GM19043 (cell line): ENCODE measurements around the gene FTCD.
"Not testable (repeated sequence)": the region's sequence is repeated elsewhere in the genome, so short reads cannot be mapped to it uniquely, and the experiment has no call there.

Experiments used
- ATAC-seq: cut with Tn5 transposase; IDR thresholded peaks from one replicate; pipeline ENCODE4 v1.9.1; 2021; ENCODE audit warnings: low read depth; ENCODE audit not compliant: unreplicated experiment

Gene FTCD

DNA sequence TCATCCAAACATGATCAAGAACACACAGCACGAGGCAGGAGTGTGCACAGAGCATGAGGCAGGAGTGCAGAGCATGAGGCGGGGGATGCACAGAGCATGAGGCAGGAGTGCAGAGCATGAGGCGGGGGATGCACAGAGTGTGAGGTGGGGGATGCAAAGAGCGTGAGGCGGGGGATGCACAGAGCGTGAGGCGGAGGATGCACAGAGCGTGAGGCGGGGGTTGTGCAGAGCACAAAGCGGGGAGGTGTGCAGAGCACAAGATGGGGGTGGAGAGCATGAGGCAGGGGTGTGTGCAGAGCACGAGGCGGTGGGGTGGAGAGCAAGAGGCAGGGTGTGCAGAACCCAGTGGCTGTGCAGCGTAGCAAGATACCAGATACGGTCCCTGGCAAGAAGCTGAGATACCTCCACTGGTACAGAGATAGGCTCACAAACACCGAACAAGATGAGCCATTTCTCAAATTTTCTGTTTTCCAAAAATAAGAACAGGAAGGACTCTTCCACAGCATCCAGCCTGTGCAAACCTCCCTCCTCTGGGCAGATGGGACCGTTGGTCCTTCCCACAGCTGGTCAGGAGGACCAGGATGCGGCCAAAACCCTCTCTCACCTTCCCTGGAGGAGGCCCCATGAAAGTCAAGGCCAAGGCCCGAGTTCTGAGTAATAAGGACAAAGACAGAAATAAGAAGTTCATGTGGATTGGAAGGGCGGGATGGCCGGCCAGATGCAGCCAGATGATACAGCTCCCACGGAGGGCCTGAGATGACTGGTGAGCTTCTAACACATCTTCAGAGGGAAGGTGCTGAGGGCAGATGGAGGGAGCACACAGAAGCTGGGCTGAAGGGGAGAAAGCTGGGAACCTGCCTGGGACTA lies 16.9 kb upstream of the FTCD start:
- ATAC-seq, result no peak

DNA sequence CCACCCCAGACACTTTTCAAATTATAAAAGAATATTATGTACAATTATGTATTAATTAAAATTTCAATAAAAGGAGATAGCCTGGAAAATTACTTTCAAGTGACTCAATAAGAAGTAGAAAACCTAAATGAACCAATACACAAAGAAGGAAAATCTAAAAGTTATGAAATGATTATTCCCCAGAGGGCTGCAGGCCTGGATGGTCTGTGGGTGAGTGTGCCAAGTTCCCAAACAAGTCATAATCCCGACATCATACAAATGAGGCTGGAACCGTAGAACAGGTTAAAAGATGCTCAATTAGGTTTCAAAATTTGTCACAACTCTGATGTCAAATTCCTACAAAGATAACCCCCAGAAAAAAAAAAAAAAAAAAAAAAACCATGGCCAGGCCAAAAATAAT lies 16.2 kb upstream of the FTCD start:
- no peak for ATAC-seq

DNA sequence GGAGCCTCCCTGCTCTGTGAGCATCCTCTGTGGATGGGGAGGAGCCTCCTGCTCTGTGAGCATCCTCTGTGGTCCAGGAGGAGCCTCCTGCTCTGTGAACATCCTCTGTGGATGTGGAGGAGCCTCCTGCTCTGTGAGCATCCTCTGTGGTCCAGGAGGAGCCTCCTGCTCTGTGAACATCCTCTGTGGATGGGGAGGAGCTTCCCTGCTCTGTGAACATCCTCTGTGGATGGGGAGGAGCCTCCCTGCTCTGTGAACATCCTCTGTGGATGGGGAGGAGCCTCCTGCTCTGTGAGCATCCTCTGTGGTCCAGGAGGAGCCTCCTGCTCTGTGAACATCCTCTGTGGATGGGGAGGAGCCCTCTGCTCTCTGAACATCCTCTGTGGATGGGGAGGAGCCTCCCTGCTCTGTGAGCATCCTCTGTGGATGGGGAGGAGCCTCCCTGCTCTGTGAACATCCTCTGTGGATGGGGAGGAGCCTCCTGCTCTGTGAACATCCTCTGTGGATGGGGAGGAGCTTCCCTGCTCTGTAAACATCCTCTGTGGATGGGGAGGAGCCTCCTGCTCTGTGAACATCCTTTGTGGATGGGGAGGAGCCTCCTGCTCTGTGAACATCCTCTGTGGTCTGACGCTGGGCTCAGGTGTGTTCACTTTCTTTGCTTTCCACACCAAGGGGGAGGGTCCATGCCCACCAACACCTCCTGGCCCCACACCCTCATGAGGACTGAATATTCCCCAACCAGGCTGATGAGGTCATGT lies 15.2 kb upstream of the FTCD start:
- ATAC-seq, result not testable (repeated sequence)

DNA sequence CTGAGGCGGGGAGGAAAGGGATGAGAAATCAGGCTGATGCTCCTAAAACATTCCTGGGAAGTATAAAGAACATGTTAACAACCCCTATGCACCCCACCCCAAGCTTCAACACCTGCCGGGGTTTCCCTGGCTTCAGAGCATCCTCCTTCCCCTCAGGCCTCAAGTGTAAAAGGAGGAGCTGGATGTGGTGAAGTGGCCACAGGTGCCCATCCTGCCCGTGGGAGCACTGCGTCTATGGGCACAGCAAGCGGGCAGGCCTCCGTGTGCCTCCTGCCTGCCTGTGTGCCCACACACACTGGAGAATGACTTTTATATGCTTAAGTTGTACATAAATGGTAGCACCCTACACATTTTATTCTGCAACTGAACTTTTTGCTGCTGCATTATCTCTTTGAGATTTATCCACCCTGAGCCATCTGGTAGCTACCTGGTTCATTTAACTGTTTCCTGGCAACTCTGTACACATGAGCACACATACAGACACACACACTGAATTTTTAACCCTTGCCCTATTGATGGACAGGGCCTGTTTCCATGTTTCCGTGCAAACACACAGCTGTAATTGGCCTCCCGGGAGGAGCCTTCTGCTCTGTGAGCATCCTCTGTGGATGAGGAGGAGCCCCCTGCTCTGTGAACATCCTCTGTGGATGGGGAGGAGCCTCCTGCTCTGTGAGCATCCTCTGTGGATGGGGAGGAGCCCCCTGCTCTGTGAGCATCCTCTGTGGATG lies 13.4 kb upstream of the FTCD start:
- no peak for ATAC-seq

DNA sequence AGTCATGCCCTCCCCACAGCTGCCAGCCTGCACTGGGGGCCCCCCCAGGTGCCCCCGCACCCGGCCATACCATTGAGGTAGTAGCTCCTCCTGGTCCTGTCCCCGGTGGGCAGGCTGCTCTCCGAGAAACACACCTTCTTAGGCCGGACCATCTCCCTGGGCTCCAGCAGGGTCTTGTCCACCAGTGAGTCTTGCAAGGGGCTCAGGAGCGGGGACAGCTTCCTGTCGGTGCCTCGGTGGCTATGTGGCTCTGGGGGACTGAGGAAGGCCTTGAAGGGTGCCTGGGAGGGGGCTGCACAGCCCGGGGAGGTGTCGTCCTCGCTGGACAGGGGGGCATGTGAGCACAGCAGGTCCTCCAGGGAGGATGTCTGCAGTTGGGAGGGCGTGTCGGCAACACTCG lies 12.9 kb upstream of the FTCD start:
- no peak for ATAC-seq

DNA sequence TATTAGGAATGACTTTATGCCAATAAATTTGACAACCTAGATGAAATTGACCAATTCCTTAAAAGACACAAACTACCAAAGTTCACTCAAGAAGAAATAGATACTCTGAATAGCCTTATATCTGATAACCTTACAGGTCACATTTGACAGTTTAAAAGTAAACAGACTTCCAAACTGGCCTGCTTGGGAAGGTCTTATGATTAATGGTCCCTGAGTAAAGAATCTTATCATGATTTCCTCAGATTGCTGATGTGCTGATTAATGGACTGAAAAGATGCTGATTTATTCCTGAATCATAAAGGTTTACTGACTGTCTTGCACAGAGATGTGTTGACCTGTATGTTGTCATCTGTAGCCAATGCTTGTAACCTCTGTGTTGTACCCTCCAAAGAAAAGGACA lies 9.7 kb upstream of the FTCD start:
- ATAC-seq, result no peak

DNA sequence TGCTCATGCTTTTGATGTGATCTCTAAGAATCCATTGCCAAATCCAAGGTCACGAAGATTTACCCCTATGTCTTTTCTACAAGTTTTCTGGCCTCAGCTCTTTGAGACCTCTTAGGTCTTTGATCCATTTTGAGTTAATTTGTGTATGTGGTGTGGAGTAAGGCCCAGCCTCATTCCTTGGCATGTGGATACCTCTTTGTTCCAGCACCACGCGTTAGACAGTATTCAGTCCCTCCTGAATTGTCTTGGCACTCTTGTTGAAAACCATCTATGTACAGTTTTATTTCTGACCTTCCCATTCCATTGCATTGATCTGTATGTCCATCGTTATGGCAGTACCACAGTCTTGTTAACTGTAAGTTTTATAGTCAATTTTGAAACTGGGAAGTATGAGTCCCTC lies 8.0 kb upstream of the FTCD start:
- no peak for ATAC-seq

DNA sequence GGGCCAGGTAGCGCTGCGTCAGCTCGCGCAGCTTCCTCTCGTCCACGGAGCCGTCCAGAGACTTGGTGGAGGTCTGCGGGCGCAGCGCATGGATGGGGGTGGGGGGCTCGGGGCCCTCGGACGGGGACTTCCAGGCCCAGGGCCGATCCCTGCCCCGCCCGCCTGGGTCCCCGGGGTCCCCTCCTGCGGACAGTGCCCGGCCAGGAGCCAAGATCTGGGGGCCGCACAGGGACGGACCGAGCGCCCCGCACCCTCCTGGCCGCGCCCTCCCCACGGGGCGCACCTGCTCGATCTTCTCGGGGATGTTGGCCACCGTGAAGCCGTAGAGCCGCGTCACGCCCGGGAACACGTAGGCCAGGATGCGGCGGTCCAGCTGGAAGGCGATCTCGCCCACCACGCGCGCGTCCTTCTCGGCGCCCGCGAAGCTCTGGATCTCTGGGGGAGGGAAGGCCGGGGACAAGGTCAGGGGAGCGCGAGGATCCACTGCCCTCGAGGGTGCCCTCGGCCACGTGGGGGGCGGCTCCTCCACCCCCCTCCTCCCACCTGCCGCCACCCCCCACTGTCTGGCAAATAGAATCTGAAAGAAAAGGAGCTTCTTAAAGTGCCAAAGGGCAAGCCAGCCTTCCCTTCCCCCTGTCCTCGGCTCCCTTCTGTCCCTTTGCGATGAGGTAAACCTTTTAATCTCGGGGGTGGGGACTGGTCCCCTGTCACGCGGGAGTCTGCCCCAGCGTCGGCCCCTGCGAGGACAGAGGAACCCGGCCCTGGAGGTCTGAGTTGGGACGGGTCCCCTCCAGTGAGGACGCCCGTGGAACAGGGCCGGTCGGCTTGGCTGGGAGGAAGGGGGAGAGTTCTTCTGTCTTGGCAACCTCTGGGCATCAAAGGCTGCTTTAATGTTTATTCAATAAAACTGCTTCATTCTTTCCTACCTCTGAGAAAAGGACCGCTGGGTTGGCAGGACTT lies 6.5 kb upstream of the FTCD start:
- no peak for ATAC-seq

DNA sequence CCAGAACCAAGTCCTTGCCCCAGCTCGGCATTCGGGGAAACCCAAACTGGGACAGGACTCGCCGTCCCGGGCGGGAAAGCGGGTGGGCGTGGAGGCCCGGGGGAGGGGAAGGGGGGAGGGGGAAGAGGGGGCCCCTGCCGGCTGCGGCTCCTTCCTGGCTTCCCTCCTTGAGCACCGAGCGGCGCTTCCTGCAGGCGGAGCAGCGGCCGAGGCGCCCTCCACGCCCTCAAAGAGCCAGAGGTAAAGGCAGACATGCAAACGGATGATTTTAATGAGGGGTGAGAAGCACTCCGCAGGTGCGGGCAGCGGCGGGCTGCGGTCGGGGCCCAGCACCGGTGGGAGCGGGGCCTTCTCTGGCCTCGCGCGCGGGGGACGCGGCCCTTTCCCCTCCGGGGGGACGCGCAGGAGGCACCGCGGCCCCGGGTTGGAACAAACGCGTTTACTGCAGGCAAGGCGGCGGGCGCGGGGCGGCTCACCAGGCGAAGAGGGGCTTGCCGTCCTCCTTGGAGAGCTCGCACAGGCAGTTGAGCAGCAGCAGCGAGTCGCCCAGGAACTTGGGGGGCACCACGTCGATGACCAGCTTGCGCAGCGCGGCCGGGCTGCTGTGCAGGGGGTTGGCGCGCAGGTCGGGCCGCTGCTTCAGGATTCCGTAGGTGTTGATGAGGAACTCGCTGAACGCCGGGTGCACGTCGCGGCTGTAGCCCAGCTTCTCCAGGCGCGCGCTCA lies 5.7 kb upstream of the FTCD start:
- no peak for ATAC-seq

DNA sequence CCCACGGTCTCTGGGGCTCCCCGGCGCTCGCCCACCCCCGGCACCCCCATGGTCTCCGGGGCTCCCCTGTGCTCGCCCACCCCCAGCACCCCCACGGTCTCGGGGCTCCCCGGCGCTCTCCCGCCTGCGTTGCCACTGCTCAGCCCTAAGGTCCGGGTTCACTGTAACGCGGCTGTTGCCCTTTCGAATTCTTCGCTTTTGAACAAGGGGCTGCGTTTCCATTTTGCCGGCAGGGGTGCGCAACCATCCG lies 5.2 kb upstream of the FTCD start:
- no peak for ATAC-seq

DNA sequence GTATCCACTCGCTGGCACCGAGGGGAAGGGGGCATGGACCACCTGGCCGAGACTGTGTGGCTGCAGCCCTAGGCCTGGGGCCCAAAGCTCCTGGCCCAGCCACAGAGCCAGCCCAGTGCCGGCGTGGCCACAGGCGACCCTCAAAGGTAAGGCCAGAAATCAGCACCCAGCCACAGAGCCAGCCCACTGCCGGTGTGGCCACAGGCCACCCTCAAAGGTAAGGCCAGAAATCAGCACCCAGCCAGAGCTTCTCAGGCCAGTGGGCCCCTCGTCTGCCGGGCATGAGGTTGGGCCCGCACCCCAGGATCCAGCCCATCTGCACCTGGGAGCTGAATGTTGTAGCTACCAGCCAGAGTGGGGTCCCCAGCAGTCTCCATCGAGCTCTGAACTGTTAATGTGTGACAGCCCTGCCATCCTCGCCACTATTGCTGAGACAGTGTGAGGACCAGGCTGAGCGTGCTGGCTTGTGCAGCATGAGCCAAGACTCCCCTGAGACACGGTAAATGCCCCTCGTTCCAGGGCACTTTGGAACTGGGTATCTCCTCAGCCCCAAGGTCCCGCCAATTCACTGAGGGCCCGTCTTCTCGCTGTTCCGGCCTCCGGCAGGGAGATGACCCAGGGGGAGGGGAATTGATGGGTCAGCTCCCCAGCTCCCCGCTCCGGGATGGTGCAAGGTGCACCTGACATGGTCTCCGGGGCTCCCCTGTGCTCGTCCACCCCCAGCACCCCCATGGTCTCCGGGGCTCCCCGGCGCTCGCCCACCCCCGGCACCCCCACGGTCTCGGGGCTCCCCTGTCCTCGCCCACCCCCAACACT lies 4.7 kb upstream of the FTCD start:
- no peak for ATAC-seq

DNA sequence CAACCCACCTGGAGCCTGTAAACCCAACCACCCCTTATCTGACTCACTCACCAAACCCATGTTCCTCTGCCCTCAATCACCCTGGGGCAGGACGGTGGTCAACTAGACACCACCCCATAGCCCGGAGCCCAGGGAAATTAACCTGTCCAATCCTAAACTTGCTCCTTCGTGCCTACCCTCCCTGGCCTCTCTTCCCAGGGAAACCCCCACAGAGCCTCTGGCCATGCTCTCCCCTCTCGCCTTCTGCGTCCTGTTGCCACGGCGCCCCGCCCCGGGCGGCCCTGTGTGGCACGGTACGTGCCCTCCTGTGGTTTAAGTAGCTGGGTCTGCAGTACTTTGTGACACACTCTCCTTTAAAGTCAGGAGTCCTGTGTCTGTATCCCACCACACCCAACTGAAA lies 4.0 kb upstream of the FTCD start:
- ATAC-seq, result no peak

DNA sequence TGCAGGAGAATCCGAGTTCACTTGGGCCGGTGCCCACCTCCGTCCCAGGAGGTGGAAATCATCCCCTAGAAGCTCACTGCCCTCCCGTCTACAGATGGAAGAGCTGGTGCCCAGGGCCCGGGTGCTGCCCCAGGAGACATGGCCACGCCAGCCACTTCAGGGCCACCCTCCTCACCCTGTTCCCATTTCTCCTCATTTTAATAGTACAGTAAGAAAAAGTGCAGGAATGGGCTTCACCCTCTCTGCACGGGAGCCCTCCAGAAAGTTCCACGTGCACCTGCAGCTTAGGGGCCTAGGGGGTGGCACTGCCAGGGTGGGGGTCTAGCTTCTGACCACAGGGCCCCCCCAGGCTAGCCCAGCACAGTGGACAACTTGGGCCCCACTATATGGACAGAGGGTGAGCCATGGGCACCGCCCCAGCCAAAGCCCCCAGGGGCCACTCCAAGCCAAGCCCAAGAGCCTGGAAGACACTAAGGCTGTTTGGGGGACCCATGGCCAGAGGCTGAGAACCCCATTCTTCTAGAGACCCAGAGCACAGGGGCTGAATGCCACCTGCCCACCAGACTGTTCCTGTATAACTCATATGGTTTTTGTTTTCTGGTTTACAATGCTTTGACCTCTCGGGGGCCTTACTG lies 3.4 kb upstream of the FTCD start:
- no peak for ATAC-seq

DNA sequence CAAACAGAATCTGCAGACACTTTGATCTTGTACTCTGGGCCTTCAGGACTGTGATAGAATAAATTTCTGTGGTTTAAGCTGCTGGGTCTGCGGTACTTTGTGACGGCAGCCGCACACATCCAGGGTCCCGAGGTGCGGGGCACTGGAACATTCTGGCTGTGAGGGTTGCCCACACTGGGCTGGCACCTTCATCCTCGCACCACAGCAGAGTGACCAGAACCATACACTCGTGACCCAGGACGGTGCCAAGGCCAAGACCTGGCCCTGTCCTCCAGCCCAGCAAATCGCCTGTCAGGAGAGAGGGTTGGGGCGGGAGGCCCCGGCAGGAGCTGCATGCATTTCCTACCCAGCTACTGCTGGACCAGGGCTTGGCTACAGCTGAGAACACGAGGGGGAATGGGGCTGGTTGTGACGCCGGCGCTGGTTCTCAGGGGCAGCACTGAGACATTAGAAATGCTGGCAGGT lies 2.6 kb upstream of the FTCD start:
- ATAC-seq, result no peak

DNA sequence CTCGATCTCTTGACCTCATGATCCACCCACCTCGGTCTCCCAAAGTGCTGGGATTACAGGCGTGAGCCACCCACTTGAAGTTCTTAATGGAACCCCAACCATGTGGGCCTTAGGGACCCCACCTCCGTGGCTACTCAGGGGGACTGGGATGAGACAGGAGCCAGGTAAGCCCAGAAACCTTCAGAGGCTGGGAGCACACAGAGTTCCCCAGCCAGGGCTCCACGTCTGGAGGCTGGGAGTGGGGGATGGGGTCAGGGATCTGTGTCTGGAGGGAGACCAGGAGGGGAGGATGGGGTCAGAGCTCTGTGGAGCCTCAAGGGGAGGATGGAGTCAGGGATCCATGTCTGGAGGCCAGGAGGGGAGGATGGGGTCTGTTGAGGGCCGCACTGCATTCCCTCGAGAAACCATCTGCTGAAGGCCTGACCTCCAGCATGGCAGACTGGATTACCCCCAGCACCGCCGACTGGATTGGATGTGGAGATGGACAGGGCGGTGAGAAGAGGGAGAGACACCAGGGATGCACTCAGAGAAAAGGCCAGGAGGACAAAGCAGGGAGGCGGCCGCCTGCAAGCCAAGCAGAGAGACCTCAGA lies 2.1 kb upstream of the FTCD start:
- ATAC-seq, result no peak

DNA sequence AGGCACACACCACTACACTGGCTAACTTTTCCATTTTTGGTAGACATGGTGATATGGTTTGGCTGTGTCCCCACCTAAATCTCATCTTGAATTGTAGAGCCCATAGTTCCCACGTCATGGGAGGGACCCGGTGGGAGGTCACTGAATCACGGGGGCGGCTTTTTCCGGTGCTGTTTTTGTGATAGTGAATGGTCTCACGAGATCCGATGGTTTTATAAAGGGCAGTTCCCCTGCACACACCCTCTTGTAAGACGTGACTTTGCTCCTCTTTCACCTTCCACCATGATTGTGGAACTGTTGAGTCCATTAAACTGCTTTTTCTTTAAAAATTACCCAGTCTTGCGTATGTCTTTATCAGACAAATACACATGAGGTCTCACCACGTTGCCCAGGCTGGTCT lies 1.3 kb upstream of the FTCD start:
- ATAC-seq, result no peak

DNA sequence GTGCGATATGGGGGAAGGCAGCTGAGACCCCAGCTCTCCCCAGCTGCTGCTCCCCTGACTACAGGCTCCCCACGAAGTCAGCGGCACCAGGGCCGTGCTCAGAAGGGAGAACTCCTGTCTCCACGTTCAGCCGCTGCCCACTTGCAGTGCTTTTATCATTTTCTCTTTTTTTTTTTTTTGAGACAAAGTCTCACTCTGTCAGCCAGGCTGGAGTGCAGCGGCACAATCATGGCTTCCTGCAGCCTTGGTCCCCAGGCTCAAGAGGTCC lies 933 bp upstream of the FTCD start:
- ATAC-seq, result no peak

DNA sequence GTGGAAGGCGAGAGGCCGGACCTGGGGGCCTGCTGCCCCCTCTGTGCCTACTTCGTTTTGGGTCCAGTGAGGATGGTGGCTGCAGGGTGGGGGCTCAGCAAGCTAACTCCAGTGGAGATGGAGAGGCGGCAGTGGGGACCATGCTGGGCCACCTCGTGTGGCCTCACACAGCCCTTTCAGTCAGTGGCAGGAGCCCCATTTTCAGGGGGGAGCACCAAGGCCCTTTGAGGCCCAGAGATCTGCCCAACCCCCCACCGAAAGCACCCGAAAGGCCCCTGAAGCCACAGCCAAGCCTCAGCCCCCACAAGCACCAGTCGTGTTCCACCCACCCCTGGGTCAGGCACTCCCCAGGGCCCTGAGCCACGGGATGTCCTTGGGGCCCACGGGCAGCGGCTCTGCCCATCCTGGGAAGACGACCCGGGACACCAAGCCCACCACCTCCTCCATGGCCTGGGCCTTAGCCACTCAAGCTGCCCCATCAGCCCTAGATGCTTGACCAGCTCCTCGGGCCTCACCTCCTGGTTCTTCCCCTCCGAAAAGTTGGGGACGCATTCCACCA lies 345 bp downstream of the FTCD start:
- ATAC-seq, result no peak
